Lung (tissue), 12 donors: ENCODE measurements around the gene SKIC8. TPM values are rescaled to one million over a fixed set of nuclear protein-coding genes. Genes with fewer than 3 reads are reported as not detected.
"Not testable (repeated sequence)": the region's sequence is repeated elsewhere in the genome, so short reads cannot be mapped to it uniquely, and the experiment has no call there.

Source experiments
- ATAC-seq: fragments of 200-7000 bp; cut with Tn5 transposase; one replicate; pipeline ENCODE4 v1.9.1; 2020; ENCODE audit warnings: moderate number of reproducible peaks; ENCODE audit not compliant: insufficient read depth, low FRiP score
- DNase-seq, 3 donors: peaks; one replicate each; pipeline ENCODE4 v3.0.0-alpha.2; 2013 to 2017
- H3K27ac ChIP-seq, 2 donors: one replicate each; pipeline ENCODE4 v1.5.1; 2013; ENCODE audit warnings: mild to moderate bottlenecking in 2 of 2, moderate library complexity in 2 of 2, control low read depth in 1 of 2, inconsistent platforms in 1 of 2, low read depth in 1 of 2, low read length in 1 of 2
- H3K27me3 ChIP-seq, 3 donors: one replicate each; pipeline ENCODE4 v1.5.1; 2013; ENCODE audit warnings: low read length in 2 of 3; ENCODE audit not compliant: control insufficient read depth in 3 of 3, insufficient read depth in 3 of 3
- H3K36me3 ChIP-seq, 4 donors: one replicate each; pipeline ENCODE4 v1.5.1; 2013; ENCODE audit warnings: low read length in 4 of 4, mild to moderate bottlenecking in 1 of 4, moderate library complexity in 1 of 4; ENCODE audit not compliant: control insufficient read depth in 4 of 4, insufficient read depth in 4 of 4
- H3K4me1 ChIP-seq, 5 donors: one replicate each; pipeline ENCODE4 v1.5.1; 2013; ENCODE audit warnings: low read length in 5 of 5, mild to moderate bottlenecking in 2 of 5, moderate library complexity in 1 of 5; ENCODE audit not compliant: control insufficient read depth in 5 of 5, insufficient read depth in 5 of 5
- H3K4me3 ChIP-seq: one replicate; pipeline ENCODE4 v1.5.1; 2013; ENCODE audit warnings: mild to moderate bottlenecking, control low read depth, moderate library complexity
- H3K9ac ChIP-seq, 2 donors: one replicate each; pipeline ENCODE4 v1.5.1; 2013; ENCODE audit warnings: low read length in 2 of 2, control low read depth in 1 of 2; ENCODE audit not compliant: insufficient read depth in 1 of 2
- H3K9me3 ChIP-seq, 4 donors: one replicate each; pipeline ENCODE4 v1.5.1; 2013; ENCODE audit warnings: low read length in 3 of 4, mild to moderate bottlenecking in 1 of 4, moderate library complexity in 1 of 4; ENCODE audit not compliant: control insufficient read depth in 4 of 4, insufficient read depth in 3 of 4
- CTCF ChIP-seq: IDR thresholded peaks from 2 replicates; pipeline ENCODE4 v1.5.1; 2012; ENCODE audit warnings: mild to moderate bottlenecking; ENCODE audit errors: control extremely low read depth, extremely low read depth
- WGBS, 2 donors: extraction: QIAGEN DNeasy Blood & Tissue Kit; methylation state at CpG; one replicate each; pipeline ENCODE4 v1.1.7; 2013; 5-methylcytosine and 5-hydroxymethylcytosine counted together
- polyA plus RNA-seq, 2 donors: library from polyadenylated mRNA; stranded (reverse); fragments of 200-250 nt; gene quantifications; one replicate each; pipeline ENCODE4 v1.2.1, GENCODE V29; 2013
- total RNA-seq, 2 donors: library from RNA; depleted of rRNA in 1 of 2; stranded (reverse); fragments of >200 nt in 1 of 2; gene quantifications; one replicate each; pipeline ENCODE4 v1.2.1, GENCODE V29; 2014 to 2021
- donor health status: control.
- donor health status: control.
- donor health status: Bipolar disorder and iron deficiency.
- donor health status: healthy.
- donor health status: DM: yes; HTN: yes; CAD: no.

The SKIC8 gene
- total and polyA plus RNA-seq, 4 donors: 45.1 to 64.9 (median 54.1) TPM

- Histone ChIP-seq H3K9me3 (no peaks in the 10 kb centered on the region), H3K27ac (no peak overlapping the region), H3K4me3 (no peak overlapping the region), H3K9ac (no peak overlapping the region), H3K36me3 (no peaks in the 10 kb centered on the region), H3K27me3 (no peaks in the 10 kb centered on the region), H3K4me1 (no peaks in the 10 kb centered on the region)
- WGBS, 2 donors: 85 to 89% methylated on average over 9 of the region's 9 CpGs
- TF ChIP-seq CTCF: no peak
- ATAC-seq: no peak
- no peak for DNase-seq
Observed at GRCh38 chr15:78251136-78251535, 48.3 kb downstream of the SKIC8 start.

GRCh38 chr15:78249131-78249530 is 50.3 kb downstream of the SKIC8 start:
- ATAC-seq: no peak
- Histone ChIP-seq H3K4me3 (no peak overlapping the region), H3K9ac (no peak overlapping the region), H3K9me3 (no peaks in the 10 kb centered on the region), H3K36me3 (no peaks in the 10 kb centered on the region), H3K4me1 (peaks cover 0 to under 1% (median 0%) of the 10 kb centered on the region in 5 donors), H3K27me3 (no peaks in the 10 kb centered on the region), H3K27ac (no peak overlapping the region)
- WGBS, 2 donors: 87 to 94% methylated on average over 5 of the region's 5 CpGs
- no peak for TF ChIP-seq CTCF
- DNase-seq: no peak

- no peak overlapping the region for H3K27ac ChIP-seq
- no peak for TF ChIP-seq CTCF
- no peaks in the 10 kb centered on the region for H3K27me3 ChIP-seq
- H3K9me3 ChIP-seq: no peaks in the 10 kb centered on the region
- no peak for DNase-seq
- peaks cover 0 to 9% (median 0%) of the 10 kb centered on the region in 5 donors for H3K4me1 ChIP-seq
- H3K9ac ChIP-seq: no peak overlapping the region
- H3K4me3 ChIP-seq: no peak overlapping the region
- WGBS, 2 donors: 65 to 88% methylated on average over 1 of the region's 1 CpG
- ATAC-seq: no peak
- no peaks in the 10 kb centered on the region for H3K36me3 ChIP-seq
Observed at GRCh38 chr15:78247911-78248310, 51.5 kb downstream of the SKIC8 start.

GRCh38 chr15:78245976-78246620 is 53.3 kb downstream of the SKIC8 start:
- H3K9me3 ChIP-seq, ATAC-seq, H3K27me3 ChIP-seq, H3K36me3 ChIP-seq, H3K9ac ChIP-seq, H3K4me3 ChIP-seq, H3K4me1 ChIP-seq, H3K27ac ChIP-seq, DNase-seq: not testable (repeated sequence)
- 96 to 98% methylated on average over 32 to 39 of the region's 39 CpGs for WGBS, 2 donors

GRCh38 chr15:78245392-78245791 is 54.0 kb downstream of the SKIC8 start:
- not testable (repeated sequence) for H3K27me3 ChIP-seq, H3K4me3 ChIP-seq, H3K9ac ChIP-seq, DNase-seq, H3K9me3 ChIP-seq, H3K4me1 ChIP-seq, H3K27ac ChIP-seq, H3K36me3 ChIP-seq, ATAC-seq
- WGBS, 2 donors: 80 to 86% methylated on average over 13 of the region's 14 CpGs
